Measurements from ENCODE around the gene SKI.

SKI gene

DNA sequence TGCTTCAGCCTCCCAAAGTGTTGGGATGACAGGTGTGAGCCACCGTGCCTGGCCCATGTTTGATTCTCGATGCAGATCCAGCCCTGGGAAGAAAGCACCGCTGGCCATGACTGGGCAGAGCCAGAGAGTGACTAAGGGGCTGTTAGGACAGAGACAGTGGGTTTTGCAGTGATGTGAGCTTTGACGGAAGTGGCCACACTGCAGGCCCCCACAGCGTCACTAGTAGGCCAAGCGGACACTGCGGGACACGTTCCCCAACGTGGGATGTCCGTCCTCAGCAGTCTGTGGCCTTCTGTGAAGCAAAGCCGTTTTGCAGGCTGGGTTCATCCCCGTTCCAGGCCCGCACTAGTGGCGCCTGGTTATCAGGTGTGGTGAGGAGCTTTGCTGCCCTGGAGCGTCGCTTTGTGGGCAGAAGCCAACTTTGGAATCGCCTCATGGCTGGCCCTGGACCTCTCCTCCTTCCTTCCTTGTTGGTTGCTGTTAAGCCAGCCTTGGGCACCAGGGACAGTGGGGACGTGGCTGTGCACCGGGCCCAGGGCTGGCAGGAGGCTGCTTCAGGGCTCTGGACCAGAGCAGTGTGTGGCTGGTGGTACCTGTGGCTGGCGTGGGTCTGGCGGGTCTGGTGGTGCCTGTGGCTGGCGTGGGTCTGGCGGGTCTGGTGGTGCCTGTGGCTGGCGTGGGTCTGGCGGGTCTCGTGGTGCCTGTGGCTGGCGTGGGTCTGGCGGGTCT lies 41.2 kb downstream of the SKI start:
- Histone ChIP-seq H3K9me3 (ENCODE audit: insufficient read depth, low read length) (no peaks in the 10 kb centered on the region), H3K4me1 (ENCODE audit: insufficient read depth, insufficient read length) (peaks cover 33% of the 10 kb centered on the region), H3K27me3 (ENCODE audit: insufficient read depth, insufficient read length) (no peaks in the 10 kb centered on the region), H3K36me3 (ENCODE audit: insufficient read depth, insufficient read length, low read length) (peaks cover 6% of the 10 kb centered on the region), H3K4me3 (ENCODE audit: insufficient read length, low read depth) (no peak overlapping the region), H3K9ac (ENCODE audit: insufficient read length, low read depth) (no peak overlapping the region)
- TF ChIP-seq ZNF274 (IDR thresholded peaks at IDR 0.05; ENCODE audit: low read depth, low read length) (no peak), YY1 (IDR thresholded peaks at IDR 0.05; ENCODE audit: insufficient read depth, insufficient read length) (no peak), SUZ12 (IDR thresholded peaks at IDR 0.05; ENCODE audit: extremely low read depth, insufficient read depth, insufficient read length) (no peak)
- no peak for DNase-seq (ENCODE audit: low read depth, low spot score)

DNA sequence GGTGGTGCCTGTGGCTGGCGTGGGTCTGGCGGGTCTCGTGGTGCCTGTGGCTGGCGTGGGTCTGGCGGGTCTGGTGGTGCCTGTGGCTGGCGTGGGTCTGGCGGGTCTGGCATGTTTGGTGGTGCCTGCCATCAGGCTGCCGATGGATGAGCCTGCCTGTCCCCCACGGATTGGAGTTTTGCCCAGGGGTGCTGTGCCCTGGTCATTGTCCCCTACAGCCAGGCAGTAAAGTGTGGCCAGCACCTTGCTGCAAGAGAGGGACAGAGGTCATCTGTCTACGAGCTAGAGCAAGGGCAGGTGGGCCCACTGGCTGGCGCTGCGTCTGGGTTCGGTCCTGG lies 41.8 kb downstream of the SKI start:
- Histone ChIP-seq H3K9ac (ENCODE audit: insufficient read length, low read depth) (no peak overlapping the region), H3K27me3 (ENCODE audit: insufficient read depth, insufficient read length) (no peaks in the 10 kb centered on the region)

DNA sequence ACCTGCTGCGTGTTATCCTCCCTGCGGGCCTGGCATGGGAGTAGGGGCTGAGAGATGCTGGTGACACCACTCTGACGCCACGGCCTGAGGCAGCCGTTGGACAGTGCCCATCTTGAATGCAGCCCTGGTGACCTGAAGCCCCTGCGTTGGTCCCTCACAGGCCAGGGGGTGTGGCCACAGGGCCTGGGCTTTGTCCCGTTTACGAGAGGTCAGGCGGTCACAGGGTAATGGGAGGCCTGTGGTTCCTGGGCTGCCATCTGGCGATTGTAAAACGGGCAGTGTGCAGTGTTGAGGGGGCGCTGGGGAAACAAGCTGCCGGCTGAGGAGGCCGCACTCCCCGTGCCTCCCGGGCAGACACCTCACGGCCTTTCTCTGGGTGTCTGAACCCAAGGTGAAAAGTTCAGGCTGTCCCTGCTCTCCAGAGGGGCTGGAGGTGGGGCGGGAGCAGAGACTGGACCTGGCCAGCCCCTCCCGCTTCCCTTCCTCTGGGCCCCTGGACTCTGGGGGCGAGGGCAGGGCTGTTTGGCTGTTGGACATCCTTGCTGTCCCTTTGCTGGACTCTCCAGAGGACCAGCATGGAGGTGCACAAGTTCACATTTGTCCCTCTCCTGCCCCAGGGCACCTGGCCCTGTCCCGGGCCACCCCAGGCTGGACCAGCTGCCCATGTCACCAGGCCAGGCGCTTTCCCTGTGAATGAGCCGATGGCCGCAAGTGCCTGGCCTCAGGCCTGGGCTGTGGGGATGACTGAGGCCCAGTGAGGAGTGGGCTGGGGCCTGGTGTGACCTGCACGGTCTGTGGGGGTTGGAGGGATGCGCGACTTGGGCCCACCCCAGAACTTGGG lies 42.4 kb downstream of the SKI start:
- DNase-seq (ENCODE audit: low read depth, low spot score): no peak
- Histone ChIP-seq H3K9ac (ENCODE audit: insufficient read length, low read depth) (peak overlapping the region; percentile 32), H3K36me3 (ENCODE audit: insufficient read depth, insufficient read length, low read length) (peaks cover 6% of the 10 kb centered on the region), H3K4me3 (ENCODE audit: insufficient read length, low read depth) (no peak overlapping the region), H3K4me1 (ENCODE audit: insufficient read depth, insufficient read length) (peaks cover 37% of the 10 kb centered on the region), H3K27me3 (ENCODE audit: insufficient read depth, insufficient read length) (no peaks in the 10 kb centered on the region), H3K9me3 (ENCODE audit: insufficient read depth, low read length) (no peaks in the 10 kb centered on the region)
- TF ChIP-seq ZNF274 (IDR thresholded peaks at IDR 0.05; ENCODE audit: low read depth, low read length) (no peak), SUZ12 (IDR thresholded peaks at IDR 0.05; ENCODE audit: extremely low read depth, insufficient read depth, insufficient read length) (no peak), YY1 (IDR thresholded peaks at IDR 0.05; ENCODE audit: insufficient read depth, insufficient read length) (no peak)

More for the DNA sequence above, 41.8 kb downstream of the SKI start:
- H3K9me3 ChIP-seq (ENCODE audit: insufficient read depth, low read length): no peaks in the 10 kb centered on the region
- no peak for DNase-seq (ENCODE audit: low read depth, low spot score)
- H3K36me3 ChIP-seq (ENCODE audit: insufficient read depth, insufficient read length, low read length): peaks cover 6% of the 10 kb centered on the region
- TF ChIP-seq ZNF274 (IDR thresholded peaks at IDR 0.05; ENCODE audit: low read depth, low read length): no peak
- no peak for TF ChIP-seq SUZ12 (IDR thresholded peaks at IDR 0.05; ENCODE audit: extremely low read depth, insufficient read depth, insufficient read length)
- TF ChIP-seq YY1 (IDR thresholded peaks at IDR 0.05; ENCODE audit: insufficient read depth, insufficient read length): no peak
- H3K4me1 ChIP-seq (ENCODE audit: insufficient read depth, insufficient read length): peaks cover 36% of the 10 kb centered on the region
- no peak overlapping the region for H3K4me3 ChIP-seq (ENCODE audit: insufficient read length, low read depth)

DNA sequence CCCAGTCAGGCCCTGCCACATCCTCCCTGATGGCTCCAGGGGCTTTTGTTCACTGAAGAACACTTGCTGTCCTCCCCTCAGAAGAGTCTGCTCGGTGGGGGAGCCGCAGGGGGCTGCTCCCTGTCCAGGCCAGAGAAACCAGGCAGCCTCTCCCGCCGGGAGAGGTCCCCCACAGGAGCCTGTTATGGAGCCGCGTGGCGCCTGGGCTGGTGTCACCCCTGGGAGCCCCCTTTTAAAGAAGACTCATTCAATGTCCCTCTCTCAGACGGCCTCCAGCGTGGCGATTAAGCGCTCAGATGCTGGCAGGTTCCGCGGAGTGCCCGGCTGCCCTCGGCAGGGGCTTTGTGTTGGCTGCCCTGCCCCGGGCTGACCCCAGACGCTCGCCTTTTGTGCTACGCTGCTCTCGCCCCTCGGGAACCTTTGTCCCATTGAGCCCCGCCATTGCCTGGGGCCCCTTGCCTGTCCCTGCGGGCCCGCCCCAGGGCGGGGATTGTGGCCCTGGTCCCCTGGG lies 43.1 kb downstream of the SKI start:
- TF ChIP-seq SUZ12 (IDR thresholded peaks at IDR 0.05; ENCODE audit: extremely low read depth, insufficient read depth, insufficient read length): no peak
- no peak for TF ChIP-seq ZNF274 (IDR thresholded peaks at IDR 0.05; ENCODE audit: low read depth, low read length)
- no peak for TF ChIP-seq YY1 (IDR thresholded peaks at IDR 0.05; ENCODE audit: insufficient read depth, insufficient read length)
- H3K9ac ChIP-seq (ENCODE audit: insufficient read length, low read depth): no peak overlapping the region
- H3K36me3 ChIP-seq (ENCODE audit: insufficient read depth, insufficient read length, low read length): peaks cover 6% of the 10 kb centered on the region
- H3K9me3 ChIP-seq (ENCODE audit: insufficient read depth, low read length): no peaks in the 10 kb centered on the region
- no peaks in the 10 kb centered on the region for H3K27me3 ChIP-seq (ENCODE audit: insufficient read depth, insufficient read length)
- H3K4me1 ChIP-seq (ENCODE audit: insufficient read depth, insufficient read length): peaks cover 36% of the 10 kb centered on the region
- no peak for DNase-seq (ENCODE audit: low read depth, low spot score)
- H3K4me3 ChIP-seq (ENCODE audit: insufficient read length, low read depth): no peak overlapping the region

DNA sequence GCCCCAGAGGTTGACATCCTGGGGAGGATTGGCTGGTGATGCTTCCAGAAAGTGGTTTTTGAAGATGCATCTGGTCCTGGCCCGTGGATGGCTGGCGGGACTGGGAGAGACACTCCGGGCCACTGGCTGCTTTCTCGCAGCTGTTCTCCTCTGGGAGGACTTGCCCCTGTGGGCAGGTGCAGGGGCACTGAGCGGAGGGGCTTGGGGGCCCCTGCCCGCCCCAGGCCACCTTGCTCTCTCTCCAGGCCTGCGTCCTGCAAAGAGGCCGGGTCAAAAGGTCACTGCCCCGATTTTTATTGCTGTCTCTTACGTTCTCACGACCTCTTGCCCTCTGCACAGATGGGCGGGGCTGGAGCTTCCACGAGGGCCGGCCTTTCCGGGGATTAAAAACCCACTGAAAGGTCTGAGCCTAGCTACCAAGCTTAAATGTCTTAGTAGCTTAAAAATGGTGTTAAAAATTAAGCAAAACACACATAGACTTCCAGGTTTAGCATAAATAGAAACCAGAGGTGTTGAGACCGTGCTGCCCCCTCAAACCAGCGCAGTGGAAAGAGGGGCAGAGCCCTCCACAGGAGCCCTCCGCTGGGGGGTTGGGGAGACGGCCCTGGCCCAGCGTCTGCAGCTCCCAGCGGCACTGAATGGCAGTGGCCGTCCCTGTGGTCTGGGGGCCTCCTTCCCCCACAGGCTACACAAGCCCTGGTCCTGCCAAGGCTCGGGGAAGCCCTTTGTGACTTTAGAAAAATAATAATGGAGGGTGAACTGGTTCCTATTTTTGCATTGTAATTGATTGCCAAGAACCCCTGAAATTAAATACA lies 43.9 kb downstream of the SKI start:
- H3K27me3 ChIP-seq (ENCODE audit: insufficient read depth, insufficient read length): no peaks in the 10 kb centered on the region
- H3K4me1 ChIP-seq (ENCODE audit: insufficient read depth, insufficient read length): peaks cover 41% of the 10 kb centered on the region
- H3K9me3 ChIP-seq (ENCODE audit: insufficient read depth, low read length): no peaks in the 10 kb centered on the region
- no peak overlapping the region for H3K4me3 ChIP-seq (ENCODE audit: insufficient read length, low read depth)
- H3K36me3 ChIP-seq (ENCODE audit: insufficient read depth, insufficient read length, low read length): peaks cover 6% of the 10 kb centered on the region
- no peak for DNase-seq (ENCODE audit: low read depth, low spot score)
- H3K9ac ChIP-seq (ENCODE audit: insufficient read length, low read depth): no peak overlapping the region
- TF ChIP-seq YY1 (IDR thresholded peaks at IDR 0.05; ENCODE audit: insufficient read depth, insufficient read length) (no peak), ZNF274 (IDR thresholded peaks at IDR 0.05; ENCODE audit: low read depth, low read length) (no peak), SUZ12 (IDR thresholded peaks at IDR 0.05; ENCODE audit: extremely low read depth, insufficient read depth, insufficient read length) (no peak)

- H3K9ac ChIP-seq (ENCODE audit: insufficient read length, low read depth): peak overlapping the region; percentile 3
- DNase-seq (ENCODE audit: low read depth, low spot score): no peak
- no peaks in the 10 kb centered on the region for H3K9me3 ChIP-seq (ENCODE audit: insufficient read depth, low read length)
- H3K36me3 ChIP-seq (ENCODE audit: insufficient read depth, insufficient read length, low read length): peaks cover 10% of the 10 kb centered on the region
- peaks cover 41% of the 10 kb centered on the region for H3K4me1 ChIP-seq (ENCODE audit: insufficient read depth, insufficient read length)
- no peak overlapping the region for H3K4me3 ChIP-seq (ENCODE audit: insufficient read length, low read depth)
- TF ChIP-seq ZNF274 (IDR thresholded peaks at IDR 0.05; ENCODE audit: low read depth, low read length) (no peak), SUZ12 (IDR thresholded peaks at IDR 0.05; ENCODE audit: extremely low read depth, insufficient read depth, insufficient read length) (no peak), YY1 (IDR thresholded peaks at IDR 0.05; ENCODE audit: insufficient read depth, insufficient read length) (no peak)
- no peaks in the 10 kb centered on the region for H3K27me3 ChIP-seq (ENCODE audit: insufficient read depth, insufficient read length)
These were observed 44.7 kb downstream of the SKI start for GRCh38 chr1:2272686-2273400.
